NCI-H1048 (cell line): ENCODE results near the gene CATSPERB.
"Not testable (repeated sequence)": the region's sequence is repeated elsewhere in the genome, so short reads cannot be mapped to it uniquely, and the experiment has no call there.

Experiments used
- DNase-seq: peaks from one replicate; lab custom pipeline; 2025; lab: John Stamatoyannopoulos, UW

CATSPERB gene

DNA sequence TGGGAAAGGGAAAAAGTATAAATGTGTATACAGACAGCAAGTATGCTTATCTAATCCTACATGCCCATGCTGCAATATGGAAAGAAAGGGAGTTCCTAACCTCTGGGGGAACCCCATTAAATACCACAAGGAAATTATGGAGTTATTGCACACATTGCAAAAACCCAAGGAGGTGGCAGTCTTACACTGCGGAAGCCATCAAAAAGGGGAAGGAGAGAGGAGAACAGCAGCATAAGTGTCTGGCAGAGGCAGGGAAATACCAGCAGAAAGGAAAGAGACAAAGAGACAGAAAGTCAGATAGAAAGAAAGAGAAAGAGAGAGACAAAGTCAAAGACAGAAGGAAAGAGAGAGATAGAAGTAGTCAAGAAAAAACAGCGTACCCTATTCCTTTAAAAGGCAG lies 64.8 kb downstream of the CATSPERB start:
- not testable (repeated sequence) for DNase-seq

- no peak for DNase-seq
These were observed 71.1 kb downstream of the CATSPERB start for GRCh38 chr14:91660790-91661189.

DNA sequence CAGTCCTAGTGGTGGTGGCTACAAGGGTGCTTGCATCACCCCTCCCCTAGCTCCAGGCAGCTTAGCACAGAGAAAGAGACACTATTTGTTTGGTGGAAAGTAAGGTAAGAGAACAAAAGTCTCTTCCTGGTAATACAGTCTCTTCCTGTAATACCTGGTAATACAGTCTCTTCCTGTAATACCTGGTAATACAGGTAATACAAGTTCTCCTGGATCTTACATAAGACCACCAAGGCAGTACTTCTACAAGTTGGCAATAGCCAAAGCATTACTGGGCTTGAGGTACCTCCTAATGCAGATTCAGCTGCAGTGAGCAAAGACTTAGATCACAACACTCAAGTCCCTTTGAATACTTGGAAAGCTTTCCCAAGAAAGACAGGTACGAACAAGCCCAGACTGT lies 77.0 kb downstream of the CATSPERB start:
- DNase-seq: no peak

GRCh38 chr14:91653451-91653850 lies 78.4 kb downstream of the CATSPERB start:
- DNase-seq: no peak

DNA sequence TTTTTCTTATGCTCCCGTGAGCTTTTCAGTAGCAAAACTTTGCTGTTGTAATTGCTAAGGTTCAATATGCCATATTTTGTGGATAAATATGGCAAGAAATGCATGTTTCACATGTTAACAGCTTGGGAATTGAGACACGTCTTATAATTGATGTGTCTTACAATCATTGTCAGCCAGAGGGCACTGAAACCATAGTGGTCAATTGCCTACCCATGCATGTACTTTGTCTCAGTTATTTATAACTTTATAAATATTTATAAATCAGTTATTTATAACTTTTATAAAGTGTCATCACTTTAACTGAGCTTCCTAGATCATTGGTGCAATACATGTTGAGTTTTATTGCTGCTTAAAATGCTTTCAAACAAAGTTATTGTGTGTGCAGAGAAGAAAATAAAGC lies 82.0 kb downstream of the CATSPERB start:
- no peak for DNase-seq

DNA sequence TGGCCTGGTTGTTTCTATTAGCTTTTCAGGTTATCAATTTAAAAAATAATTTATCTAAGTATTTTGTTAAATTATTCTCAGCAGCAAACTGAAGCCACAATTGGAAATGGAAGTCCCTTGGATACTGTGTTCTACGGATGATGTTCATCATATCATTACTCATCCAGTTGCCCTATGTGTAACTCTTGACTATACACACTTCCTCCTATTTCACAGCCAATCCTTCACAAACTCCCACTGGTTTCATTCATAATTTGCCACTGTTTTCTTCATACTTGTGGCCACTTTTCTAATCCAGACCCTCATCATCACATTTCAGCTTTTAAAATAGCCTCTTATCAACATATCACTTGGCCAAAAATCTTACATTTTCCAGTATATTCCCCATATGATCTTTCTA lies 84.0 kb downstream of the CATSPERB start:
- DNase-seq: no peak

DNA sequence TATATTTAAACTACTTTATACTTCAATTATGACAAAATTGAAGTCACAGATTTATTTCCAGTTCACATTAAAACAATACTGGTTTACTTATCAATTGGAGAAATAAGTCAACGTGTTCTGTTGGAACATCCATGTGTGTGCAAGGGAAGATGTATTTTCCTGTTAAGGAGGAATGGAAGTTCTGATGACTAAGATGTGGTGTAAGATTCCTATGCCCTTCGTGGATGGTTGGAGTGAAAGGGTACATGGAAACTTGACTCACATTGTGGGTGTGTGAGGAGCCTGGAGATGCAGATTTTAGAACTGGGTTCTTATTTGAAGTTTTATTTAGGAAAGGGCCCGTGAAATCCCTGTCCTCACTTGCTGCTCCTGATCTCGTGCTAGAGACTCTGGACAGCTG lies 95.3 kb downstream of the CATSPERB start:
- no peak for DNase-seq

GRCh38 chr14:91624757-91625156 lies 107.1 kb downstream of the CATSPERB start:
- no peak for DNase-seq

DNA sequence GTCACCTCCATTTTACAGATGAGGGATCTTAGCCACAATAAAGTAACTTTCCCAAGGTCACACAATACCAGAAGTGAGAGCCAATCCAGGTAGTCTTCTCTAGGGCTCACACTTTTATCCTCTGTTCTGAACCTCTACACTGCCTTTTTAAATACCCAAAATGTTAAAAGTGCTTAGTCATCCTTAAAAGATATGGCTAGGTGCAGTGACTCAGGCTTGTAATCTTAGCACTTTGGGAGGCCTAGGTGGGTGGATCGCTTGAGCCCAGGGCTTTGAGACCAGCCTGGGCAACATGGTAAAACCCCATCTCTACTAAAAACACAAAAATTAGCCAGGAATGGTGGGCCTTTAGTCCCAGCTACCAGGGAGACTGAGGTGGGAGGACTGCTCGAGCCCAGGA lies 117.7 kb downstream of the CATSPERB start:
- no peak for DNase-seq

- DNase-seq: no peak
These were observed 118.3 kb downstream of the CATSPERB start for GRCh38 chr14:91613459-91614112.

DNA sequence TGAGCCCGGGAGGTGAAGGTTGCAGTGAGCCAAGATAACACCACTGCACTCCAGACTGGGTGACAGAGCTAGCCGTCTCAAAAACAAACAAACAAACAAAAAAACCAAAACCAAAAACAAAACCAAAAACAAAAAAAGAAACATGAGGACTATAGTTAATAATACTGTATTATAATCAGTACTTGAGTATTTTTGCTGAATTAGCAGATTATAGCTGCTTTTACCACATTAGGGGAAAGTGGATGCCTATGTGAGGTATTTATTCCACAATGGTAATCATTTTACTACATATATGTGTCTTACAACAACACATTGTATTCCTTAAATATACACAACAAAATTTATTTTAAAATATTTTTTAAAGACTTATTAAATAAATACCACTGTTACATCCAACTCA lies 120.4 kb downstream of the CATSPERB start:
- DNase-seq: no peak

GRCh38 chr14:91609161-91609560 lies 122.7 kb downstream of the CATSPERB start:
- no peak for DNase-seq

GRCh38 chr14:91607322-91608047 lies 124.4 kb downstream of the CATSPERB start:
- no peak for DNase-seq

- no peak for DNase-seq
These were observed 125.0 kb downstream of the CATSPERB start for GRCh38 chr14:91606851-91607250.

DNA sequence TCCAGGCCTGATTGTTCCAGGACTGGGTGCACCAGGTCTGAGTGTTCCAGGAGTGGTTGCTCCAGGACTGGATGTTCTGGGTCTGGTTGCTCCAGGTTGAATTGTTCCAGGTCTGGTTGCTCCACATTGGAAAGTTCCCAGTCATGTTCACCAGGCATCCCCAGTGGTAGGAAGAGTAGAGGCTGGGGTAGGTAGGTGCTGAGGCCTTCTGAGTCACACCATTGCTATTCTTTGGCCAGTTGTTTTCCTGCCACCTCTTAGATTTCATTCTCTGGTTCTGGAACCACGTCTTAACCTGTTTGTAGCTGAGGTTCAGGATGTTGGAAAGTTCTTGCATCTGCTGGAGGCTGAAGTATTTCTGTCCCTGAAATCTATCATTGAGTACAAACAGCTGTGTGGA lies 127.3 kb downstream of the CATSPERB start:
- DNase-seq: not testable (repeated sequence)

DNA sequence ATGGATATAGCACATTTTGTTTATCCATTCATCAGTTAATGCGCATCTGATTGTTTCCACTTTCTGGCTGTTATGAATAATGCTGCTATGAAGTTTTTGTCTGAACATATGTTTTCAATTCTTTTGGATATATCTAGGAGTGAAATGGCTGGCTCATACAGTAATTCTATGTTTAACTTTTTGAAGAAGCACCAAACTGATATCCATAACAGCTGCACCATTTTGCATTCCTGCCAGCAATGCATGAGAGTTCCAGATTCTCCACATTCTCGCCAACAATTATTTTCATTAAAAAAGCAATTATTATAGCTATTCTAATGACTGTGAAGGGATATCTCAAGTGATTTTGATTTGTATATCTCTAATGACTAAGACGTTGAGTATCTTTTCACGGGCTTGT lies 131.9 kb downstream of the CATSPERB start:
- DNase-seq: no peak

DNA sequence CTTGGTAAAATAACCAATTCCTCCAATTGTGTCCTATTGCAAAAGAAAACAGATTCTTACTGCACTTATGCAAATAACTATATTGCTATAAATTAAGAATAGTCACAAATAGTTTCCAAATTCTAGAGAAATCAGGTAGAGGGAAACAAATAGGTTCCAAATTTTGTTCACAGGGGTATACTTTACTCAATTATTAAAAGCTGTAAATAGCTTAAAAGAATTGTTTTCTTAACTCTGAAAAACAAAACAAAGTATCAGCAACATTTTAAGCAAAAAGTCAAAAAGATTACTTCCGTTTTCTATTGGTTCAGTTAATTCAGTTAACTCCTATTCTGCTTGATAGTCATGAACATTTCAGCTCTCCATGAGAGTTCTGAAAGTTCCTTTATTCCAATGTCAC lies 136.2 kb downstream of the CATSPERB start:
- DNase-seq: no peak

- not testable (repeated sequence) for DNase-seq
These were observed 137.9 kb downstream of the CATSPERB start for GRCh38 chr14:91593957-91594356.

DNA sequence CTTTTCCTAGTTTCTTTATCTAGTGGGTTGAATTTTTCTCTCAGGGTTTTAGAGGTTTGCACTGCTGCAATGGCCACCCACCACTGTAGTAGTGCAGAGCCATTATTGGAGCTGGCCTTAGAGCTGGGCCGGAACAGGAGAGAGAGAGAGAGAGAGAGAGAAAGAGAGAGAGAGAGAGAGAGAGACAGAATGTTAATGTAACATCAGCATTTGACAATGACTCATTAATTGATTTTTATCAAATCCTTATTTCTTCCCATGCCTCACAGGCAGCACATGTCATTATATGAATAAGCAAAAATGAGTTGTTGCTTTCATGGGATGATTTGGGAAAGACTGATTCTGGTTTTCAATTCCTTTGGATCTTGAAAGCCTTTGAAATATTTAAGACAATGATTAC lies 145.5 kb downstream of the CATSPERB start:
- DNase-seq: no peak

GRCh38 chr14:91585856-91586255 lies 146.0 kb downstream of the CATSPERB start:
- DNase-seq: no peak

DNA sequence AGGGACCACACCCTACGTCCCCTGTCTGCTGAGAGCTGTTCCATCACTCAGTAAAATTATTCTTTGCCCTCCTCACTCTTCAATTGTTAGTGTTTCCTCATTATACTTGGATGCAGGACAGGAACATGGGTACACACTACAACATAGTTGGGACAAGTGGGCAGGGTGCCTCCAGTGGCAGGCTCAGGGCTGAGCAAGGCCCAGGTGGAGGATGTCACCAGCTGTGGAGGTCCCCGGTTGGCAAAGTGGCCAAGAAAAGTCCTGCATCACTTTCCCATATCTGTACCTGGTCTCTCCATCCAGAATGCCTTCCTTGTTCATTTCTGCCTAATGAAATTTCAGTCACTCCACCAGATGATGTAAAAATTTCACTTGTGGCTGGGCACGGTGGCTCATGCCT lies 149.1 kb downstream of the CATSPERB start:
- DNase-seq: no peak

- no peak for DNase-seq
These were observed 150.9 kb downstream of the CATSPERB start for GRCh38 chr14:91580876-91581577.

GRCh38 chr14:91577632-91578233 lies 154.2 kb downstream of the CATSPERB start:
- no peak for DNase-seq
